GM23338 (cell line): ENCODE results near the gene MGRN1. TPM values are rescaled to one million over a fixed set of nuclear protein-coding genes. Genes with fewer than 3 reads are reported as not detected.

Experiments used
- ATAC-seq: fragments of 200-7000 bp; cut with Tn5 transposase; 3 replicates; pipeline ENCODE4 v1.9.1; 2020
- DNase-seq: peaks from one replicate; pipeline ENCODE4 v3.0.0-alpha.2; 2015; ENCODE audit warnings: low spot score
- H2AFZ ChIP-seq: fragments of 200-600 bp; sonication (generic); 2 replicates; pipeline ENCODE4 v1.8.0; 2016; ENCODE audit warnings: antibody characterized with exemption, mild to moderate bottlenecking, moderate library complexity
- H3F3A ChIP-seq: fragments of 200-600 bp; sonication (generic); replicated peaks from 2 replicates; pipeline ENCODE4 v1.8.0; 2017; ENCODE audit warnings: antibody characterized with exemption, mixed run types, low read depth
- H3K27ac ChIP-seq: fragments of 200-600 bp; sonication (generic); 2 replicates; pipeline ENCODE4 v1.6.1; 2016; ENCODE audit warnings: low read depth
- H3K27me3 ChIP-seq: fragments of 200-600 bp; sonication (generic); 2 replicates; pipeline ENCODE4 v1.8.0; 2016; ENCODE audit warnings: mild to moderate bottlenecking, mixed run types, moderate library complexity; ENCODE audit not compliant: insufficient read depth
- H3K36me3 ChIP-seq: fragments of 200-600 bp; sonication (generic); 2 replicates; pipeline ENCODE4 v1.8.0; 2016; ENCODE audit warnings: mild to moderate bottlenecking; ENCODE audit not compliant: insufficient read depth
- H3K4me1 ChIP-seq: fragments of 200-600 bp; sonication (generic); 2 replicates; pipeline ENCODE4 v1.8.0; 2016; ENCODE audit warnings: mild to moderate bottlenecking, moderate library complexity; ENCODE audit not compliant: insufficient read depth
- H3K4me2 ChIP-seq: fragments of 200-600 bp; sonication (generic); 2 replicates; pipeline ENCODE4 v1.7.1; 2017; ENCODE audit warnings: mixed run types
- H3K4me3 ChIP-seq: fragments of 200-600 bp; sonication (generic); 2 replicates; pipeline ENCODE4 v1.6.1; 2016; ENCODE audit warnings: mixed run types
- H3K79me2 ChIP-seq: fragments of 200-600 bp; sonication (generic); replicated peaks from 2 replicates; pipeline ENCODE4 v1.8.0; 2017; ENCODE audit warnings: mild to moderate bottlenecking; ENCODE audit not compliant: insufficient read depth
- H3K9me2 ChIP-seq: fragments of 200-600 bp; sonication (generic); 2 replicates; pipeline ENCODE4 v1.8.0; 2017; ENCODE audit not compliant: insufficient read depth
- H4K20me1 ChIP-seq: fragments of 200-600 bp; sonication (generic); replicated peaks from 2 replicates; pipeline ENCODE4 v1.8.0; 2017; ENCODE audit warnings: mild to moderate bottlenecking; ENCODE audit not compliant: insufficient read depth
- H3K27ac Mint-ChIP-seq: 2 replicates; pipeline ENCODE4 v1.8.0; 2020; ENCODE audit warnings: inconsistent platforms, mild to moderate bottlenecking, moderate library complexity, mixed read lengths
- H3K27me3 Mint-ChIP-seq: 3 replicates; pipeline ENCODE4 v1.8.0; 2022; ENCODE audit warnings: low read depth, mild to moderate bottlenecking, moderate library complexity, mixed read lengths, inconsistent platforms; ENCODE audit not compliant: insufficient read depth, poor library complexity
- H3K36me3 Mint-ChIP-seq: 3 replicates; pipeline ENCODE4 v1.8.0; 2021; ENCODE audit warnings: low read depth, mild to moderate bottlenecking, inconsistent platforms, moderate library complexity, mixed read lengths
- H3K4me1 Mint-ChIP-seq: 3 replicates; pipeline ENCODE4 v1.8.0; 2020; ENCODE audit warnings: mild to moderate bottlenecking, inconsistent platforms, mixed read lengths
- H3K4me3 Mint-ChIP-seq: 3 replicates; pipeline ENCODE4 v1.8.0; 2021; ENCODE audit warnings: moderate library complexity, mild to moderate bottlenecking, inconsistent platforms, mixed read lengths
- H3K9me3 Mint-ChIP-seq: 3 replicates; pipeline ENCODE4 v1.8.0; 2020; ENCODE audit warnings: moderate library complexity, mild to moderate bottlenecking, inconsistent platforms, mixed read lengths
- CREB1 ChIP-seq: fragments of 250-450 bp; sonication (Bioruptor Pico); IDR thresholded peaks from 2 replicates; pipeline ENCODE4 v1.5.0; 2020; ENCODE audit warnings: low read depth, mild to moderate bottlenecking, moderate library complexity
- ETS1 ChIP-seq: IDR thresholded peaks from 2 replicates; pipeline ENCODE4 v1.6.1; 2016; ENCODE audit warnings: antibody characterized with exemption
- EZH2 ChIP-seq: fragments of 200-600 bp; sonication (generic); IDR thresholded peaks from one replicate; pipeline ENCODE4 v1.8.0; 2017; ENCODE audit warnings: antibody characterized with exemption, mild to moderate bottlenecking, low read depth; ENCODE audit not compliant: unreplicated experiment
- NANOG ChIP-seq: IDR thresholded peaks from 2 replicates; pipeline ENCODE4 v1.6.1; 2016; ENCODE audit warnings: antibody characterized with exemption, borderline replicate concordance
- POLR2AphosphoS5 ChIP-seq: IDR thresholded peaks from 2 replicates; pipeline ENCODE4 v1.6.1; 2016; ENCODE audit warnings: antibody characterized with exemption, low read depth
- REST ChIP-seq: IDR thresholded peaks from one replicate; pipeline ENCODE4 v1.6.1; 2018; ENCODE audit warnings: antibody characterized with exemption; ENCODE audit not compliant: unreplicated experiment
- ZNF114 ChIP-seq: fragments of 250-450 bp; sonication (Bioruptor Pico); IDR thresholded peaks from 2 replicates; pipeline ENCODE4 v1.5.0; 2020; ENCODE audit warnings: mild to moderate bottlenecking, moderate library complexity
- ZNF331 ChIP-seq: fragments of 250-450 bp; sonication (Bioruptor Pico); IDR thresholded peaks from 2 replicates; pipeline ENCODE4 v1.5.0; 2020; ENCODE audit warnings: low read depth, mild to moderate bottlenecking, moderate library complexity
- ZNF462 ChIP-seq: fragments of 250-450 bp; sonication (Bioruptor Pico); IDR thresholded peaks from 2 replicates; pipeline ENCODE4 v1.5.0; 2020; ENCODE audit warnings: mild to moderate bottlenecking, moderate library complexity
- polyA plus RNA-seq: library from polyadenylated mRNA; unstranded; fragments of >200 nt; fragmentation: Nextera tagmentation; extraction: Ambion mirVana; gene quantifications from 2 replicates; pipeline ENCODE4 v1.2.1, GENCODE V29; 2016
- total RNA-seq: library from RNA; depleted of rRNA; stranded (reverse); fragments of >200 nt; shearing (Covaris generic); gene quantifications from 2 replicates; pipeline ENCODE4 v1.2.3, GENCODE V29; 2014

Gene MGRN1
- total and polyA plus RNA-seq, 2 experiments from 2014 or later = 13.1 to 71.8 TPM

GRCh38 chr16:4681471-4682083, 57.0 kb downstream of the MGRN1 start (continued):
- TF ChIP-seq EZH2 (no peak), ZNF114 (no peak), CREB1 (CRISPR knock-in tag) (no peak), POLR2AphosphoS5 (no peak), REST (no peak), ETS1 (no peak)

- H3K27me3 Mint-ChIP-seq = peaks cover 11% of the 10 kb centered on the region
- no peaks in the 10 kb centered on the region for H3F3A ChIP-seq
- DNase-seq (no peak), ATAC-seq (no peak; the same call in 2 of the 3 replicates)
- no peak overlapping the region for H3K4me3 ChIP-seq
- no peaks in the 10 kb centered on the region for H3K27me3 ChIP-seq
- H3K27ac Mint-ChIP-seq = no peak overlapping the region
- no peaks in the 10 kb centered on the region for H3K4me1 ChIP-seq
- no peaks in the 10 kb centered on the region for H3K9me2 ChIP-seq
- H4K20me1 ChIP-seq = no peaks in the 10 kb centered on the region
- peaks cover 14% of the 10 kb centered on the region for H3K36me3 Mint-ChIP-seq
- H3K4me3 Mint-ChIP-seq = no peak overlapping the region
- H3K79me2 ChIP-seq = no peaks in the 10 kb centered on the region
- no peaks in the 10 kb centered on the region for H3K36me3 ChIP-seq
- no peak overlapping the region for H3K4me2 ChIP-seq
- H3K27ac ChIP-seq = no peak overlapping the region
- no peaks in the 10 kb centered on the region for H3K4me1 Mint-ChIP-seq
- TF ChIP-seq REST (no peak), ZNF331 (CRISPR knock-in tag) (no peak), POLR2AphosphoS5 (no peak), ZNF462 (CRISPR knock-in tag) (no peak), NANOG (no peak)
- no peaks in the 10 kb centered on the region for H3K9me3 Mint-ChIP-seq
- H2AFZ ChIP-seq = no peak overlapping the region
Observed at GRCh38 chr16:4682084-4682591, 57.5 kb downstream of the MGRN1 start.
